H9 (cell line): ENCODE results near the gene DOCK11. TPM values are rescaled to one million over a fixed set of nuclear protein-coding genes. Genes with fewer than 3 reads are reported as not detected.

Experiments
- DNase-seq: peaks from one replicate; pipeline ENCODE4 v3.0.0-alpha.2; 2017
- H2AFZ ChIP-seq: one replicate; pipeline ENCODE4 v1.6.1; 2013; ENCODE audit warnings: mild to moderate bottlenecking, low read length, control low read depth, moderate library complexity
- H2AK5ac ChIP-seq: 2 replicates; pipeline ENCODE4 v1.6.1; 2013; ENCODE audit warnings: low read length, control low read depth, mixed read lengths; ENCODE audit not compliant: insufficient read length
- H2BK120ac ChIP-seq: one replicate; pipeline ENCODE4 v1.6.1; 2013; ENCODE audit warnings: low read depth, mild to moderate bottlenecking, low read length, control low read depth, inconsistent platforms; ENCODE audit not compliant: poor library complexity, severe bottlenecking
- H2BK12ac ChIP-seq: 2 replicates; pipeline ENCODE4 v1.6.1; 2013; ENCODE audit warnings: low read length, control low read depth, mixed read lengths, low read depth; ENCODE audit not compliant: insufficient read length
- H2BK15ac ChIP-seq: 2 replicates; pipeline ENCODE4 v1.6.1; 2013; ENCODE audit warnings: low read depth, low read length, control low read depth
- H2BK20ac ChIP-seq: one replicate; pipeline ENCODE4 v1.6.1; 2013; ENCODE audit warnings: low read depth, mild to moderate bottlenecking, low read length, control low read depth, inconsistent platforms; ENCODE audit not compliant: poor library complexity, severe bottlenecking
- H2BK5ac ChIP-seq: 2 replicates; pipeline ENCODE4 v1.6.1; 2013; ENCODE audit warnings: low read length, control low read depth, mixed read lengths; ENCODE audit not compliant: insufficient read length
- H3K14ac ChIP-seq: 2 replicates; pipeline ENCODE4 v1.6.1; 2013; ENCODE audit warnings: low read length, control low read depth; ENCODE audit not compliant: insufficient read depth
- H3K18ac ChIP-seq: 2 replicates; pipeline ENCODE4 v1.6.1; 2013; ENCODE audit warnings: low read depth, mild to moderate bottlenecking, mixed read lengths, low read length, control low read depth; ENCODE audit not compliant: insufficient read length
- H3K23ac ChIP-seq: 2 replicates; pipeline ENCODE4 v1.6.1; 2013; ENCODE audit warnings: low read length, control low read depth, mixed read lengths, low read depth; ENCODE audit not compliant: insufficient read length
- H3K23me2 ChIP-seq: 2 replicates; pipeline ENCODE4 v1.6.1; 2013; ENCODE audit warnings: low read depth, mild to moderate bottlenecking, mixed read lengths, low read length, control low read depth; ENCODE audit not compliant: insufficient read length, poor library complexity, severe bottlenecking
- H3K27ac ChIP-seq: 2 replicates; pipeline ENCODE4 v1.5.1; 2013; ENCODE audit warnings: low read length, control low read depth, mixed read lengths, low read depth; ENCODE audit not compliant: insufficient read length
- H3K27me3 ChIP-seq: 2 replicates; pipeline ENCODE4 v1.6.1; 2013; ENCODE audit warnings: low read length, control low read depth, inconsistent platforms; ENCODE audit not compliant: insufficient read depth
- H3K4ac ChIP-seq: 2 replicates; pipeline ENCODE4 v1.6.1; 2013; ENCODE audit warnings: low read depth, mild to moderate bottlenecking, control low read depth, inconsistent platforms, low read length, moderate library complexity
- H3K4me1 ChIP-seq: 2 replicates; pipeline ENCODE4 v1.6.1; 2013; ENCODE audit warnings: low read length, control low read depth, inconsistent platforms; ENCODE audit not compliant: insufficient read depth
- H3K4me2 ChIP-seq: 2 replicates; pipeline ENCODE4 v1.6.1; 2013; ENCODE audit warnings: low read length, control low read depth, mixed read lengths; ENCODE audit not compliant: insufficient read length, insufficient read depth
- H3K56ac ChIP-seq: 2 replicates; pipeline ENCODE4 v1.6.1; 2013; ENCODE audit warnings: low read depth, mild to moderate bottlenecking, mixed read lengths, low read length, control low read depth; ENCODE audit not compliant: insufficient read length
- H3K79me1 ChIP-seq: 2 replicates; pipeline ENCODE4 v1.6.1; 2013; ENCODE audit warnings: low read depth, mild to moderate bottlenecking, moderate library complexity, low read length, control low read depth, inconsistent platforms; ENCODE audit not compliant: insufficient read depth, poor library complexity, severe bottlenecking
- H3K79me2 ChIP-seq: 2 replicates; pipeline ENCODE4 v1.6.1; 2013; ENCODE audit warnings: low read length, control low read depth, inconsistent platforms; ENCODE audit not compliant: insufficient read depth
- H3K9ac ChIP-seq: 2 replicates; pipeline ENCODE4 v1.6.1; 2013; ENCODE audit warnings: low read length, control low read depth, mixed read lengths; ENCODE audit not compliant: insufficient read length; ENCODE audit errors: extremely low read depth
- H3K9me3 ChIP-seq: one replicate; pipeline ENCODE4 v1.6.1; 2013; ENCODE audit warnings: low read depth, low read length, inconsistent platforms; ENCODE audit not compliant: control insufficient read depth
- H3T11ph ChIP-seq: one replicate; pipeline ENCODE4 v1.6.1; 2013; ENCODE audit warnings: mild to moderate bottlenecking, low read length, control low read depth, inconsistent platforms
- H4K20me1 ChIP-seq: one replicate; pipeline ENCODE4 v1.6.1; 2013; ENCODE audit not compliant: control insufficient read depth, insufficient read length, insufficient read depth
- H4K5ac ChIP-seq: 2 replicates; pipeline ENCODE4 v1.6.1; 2013; ENCODE audit warnings: low read depth, mild to moderate bottlenecking, mixed read lengths, low read length, control low read depth; ENCODE audit not compliant: insufficient read length
- H4K8ac ChIP-seq: replicated peaks from 2 replicates; pipeline ENCODE4 v1.6.1; 2013; ENCODE audit warnings: low read length, control low read depth, mixed read lengths, low read depth; ENCODE audit not compliant: insufficient read length
- H4K91ac ChIP-seq: 2 replicates; pipeline ENCODE4 v1.6.1; 2013; ENCODE audit warnings: low read depth, mild to moderate bottlenecking, moderate library complexity, mixed read lengths, low read length, control low read depth; ENCODE audit not compliant: insufficient read length
- H3K27ac Mint-ChIP-seq, 3 experiments: 2 replicates in 2 of 3; 3 replicates in 1 of 3; pipeline ENCODE4 v1.8.0; 2020 to 2021; ENCODE audit warnings: mixed read lengths in 3 of 3, mild to moderate bottlenecking in 1 of 3, moderate library complexity in 1 of 3
- H3K27me3 Mint-ChIP-seq: 2 replicates; pipeline ENCODE4 v1.8.0; 2021; ENCODE audit warnings: low read depth, mild to moderate bottlenecking, moderate library complexity, mixed read lengths
- H3K36me3 Mint-ChIP-seq, 3 experiments: 2 replicates in 2 of 3; 3 replicates in 1 of 3; pipeline ENCODE4 v1.8.0; 2020 to 2021; ENCODE audit warnings: low read depth in 3 of 3, mixed read lengths in 3 of 3; ENCODE audit not compliant: insufficient read depth in 1 of 3
- H3K4me1 Mint-ChIP-seq, 2 experiments: 2 replicates each; pipeline ENCODE4 v1.8.0; 2020; ENCODE audit warnings: mixed read lengths in 2 of 2
- H3K4me3 Mint-ChIP-seq, 2 experiments: 2 replicates in 1 of 2; 3 replicates in 1 of 2; pipeline ENCODE4 v1.8.0; 2020 to 2021; ENCODE audit warnings: mild to moderate bottlenecking in 2 of 2, mixed read lengths in 2 of 2, moderate library complexity in 1 of 2
- H3K9me3 Mint-ChIP-seq, 2 experiments: 2 replicates in 1 of 2; 3 replicates in 1 of 2; pipeline ENCODE4 v1.8.0; 2020; ENCODE audit warnings: mild to moderate bottlenecking in 2 of 2, mixed read lengths in 2 of 2, moderate library complexity in 1 of 2
- CTCF ChIP-seq: fragments of 200-600 bp; sonication (generic); conservative IDR thresholded peaks from 3 replicates; pipeline ENCODE4 v1.8.0; 2021; ENCODE audit warnings: antibody characterized with exemption, mild to moderate bottlenecking
- WGBS: extraction: QIAGEN DNeasy Blood & Tissue Kit; methylation state at CpG from one replicate; pipeline ENCODE4 v1.1.7; 2013; ENCODE audit warnings: missing lambda C conversion rate, low lambda C conversion rate, mixed read lengths; ENCODE audit not compliant: insufficient read length; ENCODE audit errors: extremely low coverage; 5-methylcytosine and 5-hydroxymethylcytosine counted together
- total RNA-seq: library from RNA; stranded (reverse); gene quantifications from 2 replicates; pipeline ENCODE4 v1.2.1, GENCODE V29; 2021

DOCK11 gene
- total RNA-seq, 1 experiment from 2014 or later = 6.2 TPM

GRCh38 chrX:118566359-118566758, 70.7 kb downstream of the DOCK11 start:
- no CpG with 5 or more reads among the region's 3 CpGs for WGBS
- H3K36me3 Mint-ChIP-seq = peaks cover 3 to 9% (median 4%) of the 10 kb centered on the region in 3 experiments; a peak in 5 of 7 replicates

More at GRCh38 chrX:118566359-118566758, 70.7 kb downstream of the DOCK11 start:
- Histone ChIP-seq H3K9ac (no peak overlapping the region), H3K79me2 (no peaks in the 10 kb centered on the region), H3K4me1 (no peaks in the 10 kb centered on the region), H2BK5ac (no peak overlapping the region), H2BK120ac (no peak overlapping the region), H2BK12ac (no peak overlapping the region), H3K79me1 (no peaks in the 10 kb centered on the region), H3K4ac (no peak overlapping the region), H2AK5ac (no peak overlapping the region), H2AFZ (no peak overlapping the region), H4K5ac (no peak overlapping the region), H4K91ac (no peak overlapping the region), H2BK20ac (no peak overlapping the region), H4K8ac (no peak overlapping the region), H3K27me3 (no peaks in the 10 kb centered on the region), H3K9me3 (peaks cover 25% of the 10 kb centered on the region), H3K18ac (no peak overlapping the region), H2BK15ac (no peak overlapping the region), H3K4me2 (no peak overlapping the region), H3T11ph (no peak overlapping the region), H3K14ac (no peak overlapping the region), H3K27ac (no peak overlapping the region), H3K56ac (no peak overlapping the region), H4K20me1 (no peaks in the 10 kb centered on the region), H3K23me2 (no peaks in the 10 kb centered on the region), H3K23ac (no peak overlapping the region)
- Mint-ChIP-seq H3K27ac (no peak overlapping the region), H3K4me3 (no peak overlapping the region), H3K9me3 (peaks cover 0 to 60% of the 10 kb centered on the region in 2 experiments; a peak in 3 of 5 replicates), H3K4me1 (no peaks in the 10 kb centered on the region), H3K27me3 (no peaks in the 10 kb centered on the region; the same call in 1 of the 2 replicates)
- DNase-seq = no peak
- no peak for TF ChIP-seq CTCF
